K562 (cell line): ENCODE measurements around the gene SGCG. TPM values are rescaled to one million over a fixed set of nuclear protein-coding genes. Genes with fewer than 3 reads are reported as not detected.

Source experiments
- ATAC-seq: fragments of 200-7000 bp; cut with Tn5 transposase; 3 replicates; pipeline ENCODE4 v1.9.1; 2020; ENCODE audit warnings: moderate library complexity
- BruUV-seq: library from RNA; stranded (reverse); fragments of 400-500 nt; replicated peaks from 2 replicates; lab custom pipeline; 2021; lab: Mats Ljungman, UMichigan
- CTCF ChIA-PET: fragments of 300-600 bp; formaldehyde crosslinking; extraction: SDS; loops from one replicate; lab custom pipeline; 2021; ENCODE audit warnings: low intra/inter-chr PET ratio; lab: Yijun Ruan, JAX
- POLR2A ChIA-PET: fragments of 300-600, 350-650 bp; sonication (Branson Sonifier 250); formaldehyde crosslinking; extraction: SDS; loops from one replicate; lab custom pipeline; 2021; ENCODE audit warnings: antibody characterized with exemption, inconsistent platforms; lab: Yijun Ruan, JAX
- DNase-seq, 4 experiments: peaks; one replicate each; pipeline versions ENCODE4 v3.0.0 to v3.0.0-alpha.2; 2011 to 2018; ENCODE audit warnings: low spot score in 3 of 4, mixed read lengths in 3 of 4; ENCODE audit errors: extremely low read depth in 1 of 4
- FAIRE-seq: peaks from 2 replicates; lab custom pipeline; 2011; peaks lifted over from hg19 to GRCh38; lab: Jason Lieb, UNC
- H2AFZ ChIP-seq: 2 replicates; pipeline ENCODE4 v1.6.0; 2011; ENCODE audit warnings: low read depth, low read length, control low read depth, inconsistent platforms
- H3K27ac ChIP-seq: fragments of 200-600 bp; 3 replicates; pipeline ENCODE4 v1.8.0; 2011; ENCODE audit warnings: low read depth, mild to moderate bottlenecking, control low read depth, inconsistent platforms, low read length, moderate library complexity, mixed read lengths; ENCODE audit errors: extremely low read depth
- H3K27me3 ChIP-seq, 2 experiments: fragments of 300-600 bp in 1 of 2; 2 replicates in 1 of 2; 3 replicates in 1 of 2; pipeline versions ENCODE4 v1.6.0 to v1.8.0; 2011; ENCODE audit warnings: inconsistent platforms in 2 of 2, low read length in 2 of 2, mild to moderate bottlenecking in 1 of 2, mixed read lengths in 1 of 2, moderate library complexity in 1 of 2; ENCODE audit not compliant: control insufficient read depth in 2 of 2, insufficient read depth in 2 of 2
- H3K36me3 ChIP-seq: fragments of 300-600 bp; 3 replicates; pipeline ENCODE4 v1.8.0; 2011; ENCODE audit warnings: mild to moderate bottlenecking, low read length, inconsistent platforms; ENCODE audit not compliant: control insufficient read depth, insufficient read depth
- H3K4me1 ChIP-seq, 2 experiments: fragments of 200-600 bp in 1 of 2; replicated peaks in 1 of 2; 2 replicates in 1 of 2; 3 replicates in 1 of 2; pipeline versions ENCODE4 v1.5.1 to v1.8.0; 2011; ENCODE audit warnings: inconsistent platforms in 2 of 2, low read length in 2 of 2, mild to moderate bottlenecking in 1 of 2, mixed read lengths in 1 of 2, moderate library complexity in 1 of 2; ENCODE audit not compliant: control insufficient read depth in 2 of 2, insufficient read depth in 2 of 2
- H3K4me2 ChIP-seq: 2 replicates; pipeline ENCODE4 v1.6.1; 2011; ENCODE audit warnings: low read length, control low read depth, inconsistent platforms, mixed read lengths; ENCODE audit not compliant: insufficient read depth
- H3K4me3 ChIP-seq: fragments of 200-600 bp; sonication (generic), shearing (Covaris generic); 2 replicates; pipeline ENCODE4 v1.5.1; 2016; ENCODE audit warnings: control low read depth, inconsistent platforms
- H3K79me2 ChIP-seq: fragments of 200-600 bp; 3 replicates; pipeline ENCODE4 v1.8.0; 2011; ENCODE audit warnings: low read length, inconsistent platforms; ENCODE audit not compliant: control insufficient read depth, insufficient read depth
- H3K9ac ChIP-seq, 2 experiments: 2 replicates each; pipeline versions ENCODE4 v1.6.0 to v1.6.1; 2011; ENCODE audit warnings: low read depth in 2 of 2, low read length in 2 of 2, control low read depth in 1 of 2, inconsistent platforms in 1 of 2, mild to moderate bottlenecking in 1 of 2, mixed read lengths in 1 of 2; ENCODE audit not compliant: insufficient read depth in 1 of 2
- H3K9me1 ChIP-seq: one replicate; pipeline ENCODE4 v1.6.0; 2011; ENCODE audit warnings: inconsistent platforms, mild to moderate bottlenecking, low read length, moderate library complexity; ENCODE audit not compliant: control insufficient read depth, insufficient read depth
- H3K9me3 ChIP-seq: replicated peaks from 2 replicates; pipeline ENCODE4 v1.5.1; 2011; ENCODE audit warnings: low read depth, low read length, inconsistent platforms; ENCODE audit not compliant: control insufficient read depth, insufficient read depth
- H4K20me1 ChIP-seq: replicated peaks from 2 replicates; pipeline ENCODE4 v1.6.1; 2011; ENCODE audit warnings: low read length, inconsistent platforms, mixed read lengths; ENCODE audit not compliant: control insufficient read depth, insufficient read depth
- ILK ChIP-seq: fragments of 450-650 bp; IDR thresholded peaks from 2 replicates; pipeline ENCODE4 v1.6.1; 2016; ENCODE audit warnings: missing genetic modification characterization, low read depth, mild to moderate bottlenecking, missing compliant biosample characterization, moderate library complexity, borderline replicate concordance
- ZNF449 ChIP-seq: fragments of 250-450 bp; sonication (Bioruptor Pico); IDR thresholded peaks from 2 replicates; pipeline ENCODE4 v1.8.0; 2022; ENCODE audit warnings: moderate library complexity, mild to moderate bottlenecking, inconsistent platforms
- ZNF511 ChIP-seq: sonication (generic); formaldehyde crosslinking; IDR thresholded peaks from 2 replicates; pipeline ENCODE4 v1.8.0; 2022; ENCODE audit warnings: mild to moderate bottlenecking, missing genetic modification reagents
- WGBS: fragments of 100-300 bp; shearing (Covaris generic); methylation state at CpG from one replicate; pipeline ENCODE4 v1.1.6; 2016; ENCODE audit warnings: low coverage, mixed read lengths; ENCODE audit not compliant: insufficient coverage; ENCODE audit errors: missing lambda C conversion rate; 5-methylcytosine and 5-hydroxymethylcytosine counted together
- in situ Hi-C: fragments of 300-500 bp; cut with MboI; formaldehyde crosslinking; loops from 4 replicates; pipeline ENCODE4 v1.15.0; 2018; ENCODE audit warnings: inconsistent platforms, mixed read lengths
- intact Hi-C: fragments of 100-400 bp; cut with micrococcal nuclease; formaldehyde crosslinking; loops from 2 replicates; pipeline ENCODE4 v1.14.2; 2022
- polyA plus RNA-seq, 8 experiments: library from polyadenylated mRNA; depleted of rRNA in 4 of 8; stranded (reverse) in 5 of 8; unstranded in 3 of 8; fragments of >200 nt; fragmentation: Nextera tagmentation in 2 of 8; fragmentation: Illumina TruSeq in 1 of 8; extraction: Ambion mirVana in 2 of 8; extraction: Trizol in 1 of 8; gene quantifications; 2 replicates each; pipeline versions ENCODE4 v1.2.1 to v1.2.3, GENCODE V29; 2011 to 2014; ENCODE audit warnings: inconsistent platforms in 1 of 8, missing spikeins in 1 of 8
- total RNA-seq, 7 experiments: library from RNA; depleted of rRNA in 6 of 7; stranded (reverse); fragments of >200 nt in 6 of 7; fragmentation: Illumina TruSeq in 2 of 7; extraction: Trizol in 2 of 7; gene quantifications; 2 replicates each; pipeline versions ENCODE4 v1.2.1 to v1.2.3, GENCODE V29; 2011 to 2021; ENCODE audit warnings: low replicate concordance in 1 of 7

Gene SGCG
- total and polyA plus RNA-seq, 9 of the 15 experiments (the other 6 are each of a cell fraction or from before 2014, with no cell fraction given) = 0.04 to 0.44 (median 0.34) TPM

GRCh38 chr13:23357349-23357748 is 176.6 kb downstream of the SGCG start:
- Histone ChIP-seq H3K4me1 (no peaks in the 10 kb centered on the region), H4K20me1 (no peaks in the 10 kb centered on the region), H3K27ac (no peak overlapping the region), H3K36me3 (peaks cover 58% of the 10 kb centered on the region; the same call in 2 of the 3 replicates), H3K4me2 (no peak overlapping the region), H3K79me2 (no peaks in the 10 kb centered on the region), H3K9me1 (no peaks in the 10 kb centered on the region), H3K4me3 (no peak overlapping the region)
- POLR2A ChIA-PET = no interaction called here
- CTCF ChIA-PET = no interaction called here
- intact Hi-C loops (no loop called here), in situ Hi-C loops (no loop called here)
- 63% methylated on average over 1 of the region's 1 CpG for WGBS
- DNase-seq = no peak
- no peak for FAIRE-seq
- no peak for TF ChIP-seq ZNF511 (CRISPR knock-in tag)
- TF ChIP-seq ILK (tag) = no peak
- no peak for TF ChIP-seq ZNF449 (CRISPR knock-in tag)
- TF ChIP-seq, all 486 proteins: peak for 0
- BruUV-seq = no TSS peak
- no peaks in the 10 kb centered on the region for H3K9me3 ChIP-seq
- H3K9ac ChIP-seq = no peak overlapping the region
- no peak for ATAC-seq
- no peak overlapping the region for H2AFZ ChIP-seq
- no peaks in the 10 kb centered on the region for H3K27me3 ChIP-seq
